ENCODE results near the gene PYY.
"Not testable (repeated sequence)": the region's sequence is repeated elsewhere in the genome, so short reads cannot be mapped to it uniquely, and the experiment has no call there.

Gene PYY

DNA sequence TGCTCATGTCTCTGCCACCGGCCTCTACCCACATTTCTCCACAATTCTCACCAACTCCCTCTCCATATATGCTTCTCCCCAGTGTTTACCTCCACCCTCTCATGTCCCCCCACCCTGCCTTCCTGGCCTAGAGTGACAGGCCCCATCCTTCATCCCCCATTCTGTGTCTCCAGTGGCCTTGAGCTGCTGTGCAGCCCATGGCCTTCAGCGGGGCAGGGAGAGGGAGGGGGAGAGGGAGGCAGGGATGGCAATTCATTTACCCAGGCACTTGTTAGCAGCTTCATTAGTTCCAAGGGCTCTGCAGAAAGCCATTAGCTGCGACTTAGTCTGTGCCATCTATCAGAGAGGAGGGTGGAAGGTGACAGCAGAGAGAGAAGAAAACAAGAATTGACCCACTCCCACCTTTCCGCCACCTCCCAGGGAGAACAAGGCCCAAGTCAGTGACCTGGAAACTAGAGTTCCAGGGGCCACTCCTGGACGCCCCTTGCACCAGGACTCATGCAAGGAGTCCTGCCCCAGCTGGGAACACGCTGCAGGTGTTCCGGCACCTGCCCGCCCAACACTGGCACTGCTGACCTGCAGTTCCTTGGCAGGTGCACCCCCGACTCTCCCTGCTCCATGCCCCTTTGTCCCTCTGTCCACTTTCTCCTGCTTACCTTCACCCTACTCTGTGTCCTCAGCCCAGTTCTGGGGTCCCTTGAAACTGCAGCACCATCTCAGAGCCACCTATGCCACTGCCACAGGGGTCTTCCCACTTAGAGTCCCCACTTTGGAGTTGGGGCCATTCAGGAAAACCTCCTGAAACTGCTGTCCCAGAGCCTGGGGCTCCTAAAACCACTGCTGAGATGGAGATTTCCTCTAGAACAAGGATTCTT lies 23.5 kb upstream of the PYY start:
- no peak for DNase-seq

DNA sequence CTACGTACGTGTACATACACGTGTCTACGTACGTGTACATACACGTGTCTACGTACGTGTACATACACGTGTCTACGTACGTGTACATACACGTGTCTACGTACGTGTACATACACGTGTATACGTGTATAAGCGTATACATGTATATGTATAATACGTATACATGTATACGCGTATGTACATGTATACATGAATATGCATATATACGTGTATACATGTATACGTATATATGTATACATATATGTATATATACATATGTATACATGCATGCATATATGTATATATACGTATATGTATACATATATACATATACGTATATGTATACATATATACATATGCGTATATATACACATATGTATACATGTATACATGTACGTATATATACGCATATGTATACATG lies 22.2 kb upstream of the PYY start:
- DNase-seq, result no peak

DNA sequence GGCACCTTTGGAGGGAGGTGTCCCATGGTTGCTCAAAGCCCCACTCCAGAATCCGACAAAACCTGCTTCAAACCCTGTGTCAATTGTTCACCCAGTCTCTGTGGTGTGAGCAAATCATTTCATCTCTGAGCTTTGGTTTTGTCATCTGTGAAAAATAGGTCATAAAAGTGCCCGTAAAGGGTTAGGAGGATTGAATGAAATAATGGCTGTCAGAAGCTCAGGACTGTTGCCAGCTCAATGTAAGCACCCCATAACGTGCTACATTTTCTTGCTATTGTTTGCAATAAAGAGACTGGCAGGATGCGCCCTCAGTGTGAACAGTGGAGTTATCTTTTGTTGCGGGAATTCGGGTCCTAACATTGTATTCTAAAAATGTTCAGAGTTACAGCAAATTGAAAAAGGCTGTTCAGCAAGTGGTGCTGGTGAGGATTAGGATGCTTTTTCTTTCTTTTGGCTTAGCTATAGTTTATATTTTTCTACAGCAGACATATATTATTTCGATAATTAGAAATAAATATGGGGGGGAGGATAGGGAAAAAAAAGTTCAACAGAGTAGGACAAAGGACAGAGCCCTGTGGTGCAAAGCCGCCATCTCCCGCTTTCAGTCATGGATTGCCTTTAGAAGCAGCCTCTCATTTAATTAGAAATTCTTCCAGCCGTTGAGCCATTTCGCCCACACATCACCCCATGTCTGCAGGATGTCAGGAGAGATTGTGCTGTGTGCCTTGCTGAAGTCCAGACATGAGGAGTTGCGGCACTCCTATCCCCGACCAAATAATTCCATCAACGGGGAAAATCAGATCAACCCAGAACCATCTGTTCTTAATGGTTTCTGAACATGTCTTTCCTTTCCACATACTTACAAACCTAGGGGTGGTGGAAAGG lies 20.9 kb upstream of the PYY start:
- no peak for DNase-seq

DNA sequence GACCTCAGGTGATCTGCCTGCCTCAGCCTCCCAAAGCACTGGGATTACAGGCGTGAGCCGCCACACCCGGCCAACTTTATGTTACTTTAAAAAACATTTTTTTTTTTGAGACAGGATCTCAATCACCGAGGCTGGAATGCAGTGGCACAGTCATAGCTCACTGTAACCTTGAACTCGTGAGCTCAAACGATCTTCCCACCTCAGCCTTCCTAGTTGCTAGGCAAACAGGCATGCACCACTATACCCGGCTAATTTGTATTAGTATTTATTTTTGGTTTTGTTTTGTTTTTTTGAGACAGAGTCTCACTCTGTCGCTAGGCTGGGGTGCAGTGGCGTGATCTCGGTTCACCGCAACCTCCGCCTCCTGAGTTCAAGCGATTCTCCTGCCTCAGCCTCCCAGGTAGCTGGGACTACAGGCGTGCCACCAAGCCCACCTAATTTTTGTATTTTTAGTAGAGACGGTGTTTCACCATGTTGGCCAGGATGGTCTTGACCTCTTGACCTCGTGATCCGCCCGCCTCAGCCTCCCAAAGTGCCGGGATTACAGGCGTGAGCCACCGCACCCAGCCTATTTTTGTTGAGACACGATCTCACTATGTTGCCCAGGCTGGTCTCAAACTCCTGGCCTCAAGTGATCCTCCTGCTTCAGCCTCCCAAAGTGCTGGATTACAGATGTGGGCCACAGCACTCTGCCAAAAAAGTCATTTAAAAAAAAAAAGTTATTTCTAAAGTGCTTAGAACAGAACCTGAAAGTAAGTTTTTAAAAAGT lies 18.9 kb upstream of the PYY start:
- DNase-seq, result not testable (repeated sequence)

DNA sequence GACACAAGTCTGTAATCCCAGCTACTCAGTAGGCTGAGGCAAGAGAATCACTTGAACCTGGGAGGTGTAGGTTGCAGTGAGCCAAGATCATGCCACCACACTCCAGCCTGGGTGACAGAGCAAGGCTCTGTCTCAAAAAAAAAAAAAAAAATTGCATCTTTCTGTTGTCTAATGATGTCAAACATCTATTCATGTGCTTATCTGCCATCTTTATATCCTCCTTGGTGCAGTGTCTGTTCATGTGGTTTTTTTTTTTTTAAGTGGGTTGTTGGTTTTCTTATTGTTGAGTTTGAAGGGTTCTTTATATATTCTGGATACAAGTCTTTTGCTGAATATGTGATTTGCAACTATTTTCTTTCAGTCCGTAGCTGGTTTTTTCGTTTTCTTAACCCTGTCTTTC lies 17.7 kb upstream of the PYY start:
- not testable (repeated sequence) for DNase-seq

DNA sequence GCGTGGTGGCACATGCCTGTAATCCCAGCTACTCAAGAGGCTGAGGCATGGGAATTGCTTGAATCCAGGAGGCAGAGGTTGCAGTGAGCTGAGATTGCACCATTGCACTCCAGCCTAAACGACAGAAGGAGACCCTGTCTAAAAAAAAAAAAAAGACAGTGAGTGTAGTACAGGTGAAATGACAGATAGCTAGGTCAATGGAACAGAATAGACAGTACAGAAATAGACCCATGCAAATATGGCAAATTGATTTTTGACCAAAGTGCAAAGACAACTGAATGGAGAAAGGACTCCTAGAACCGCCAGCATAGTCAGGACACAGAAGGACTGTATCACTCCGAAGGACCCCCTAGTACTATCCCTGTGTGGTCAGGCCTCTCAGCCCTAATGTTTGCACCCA lies 16.6 kb upstream of the PYY start:
- no peak for DNase-seq

DNA sequence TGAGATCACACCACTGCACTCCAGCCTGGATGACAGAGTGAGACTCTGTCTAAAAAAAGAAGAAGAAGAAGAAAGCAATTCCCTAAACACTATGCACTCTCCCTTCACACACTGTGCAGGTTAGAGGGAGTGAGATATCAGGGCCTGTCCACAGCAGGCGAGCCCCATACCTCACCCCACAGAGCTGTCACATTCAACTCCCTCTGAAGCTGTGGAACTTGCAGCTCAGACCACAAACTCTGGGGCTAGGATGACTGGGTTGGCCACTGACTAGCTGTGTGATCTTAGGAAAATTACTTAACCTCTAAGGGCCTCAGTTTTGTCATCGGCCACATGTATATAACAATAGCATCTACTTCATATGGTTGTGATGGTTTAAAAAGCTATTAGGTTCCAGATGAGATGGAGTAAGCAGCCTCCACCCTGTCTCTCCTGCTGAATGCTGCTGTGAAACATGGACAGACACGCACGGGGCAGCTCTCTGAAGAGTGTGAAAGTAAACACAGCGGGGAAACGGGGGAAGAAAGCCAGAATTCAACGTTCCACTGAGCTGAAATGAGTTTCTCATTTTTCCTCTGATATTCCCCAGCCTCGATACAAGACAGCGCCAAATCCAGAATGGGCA lies 13.6 kb upstream of the PYY start:
- DNase-seq, result no peak

DNA sequence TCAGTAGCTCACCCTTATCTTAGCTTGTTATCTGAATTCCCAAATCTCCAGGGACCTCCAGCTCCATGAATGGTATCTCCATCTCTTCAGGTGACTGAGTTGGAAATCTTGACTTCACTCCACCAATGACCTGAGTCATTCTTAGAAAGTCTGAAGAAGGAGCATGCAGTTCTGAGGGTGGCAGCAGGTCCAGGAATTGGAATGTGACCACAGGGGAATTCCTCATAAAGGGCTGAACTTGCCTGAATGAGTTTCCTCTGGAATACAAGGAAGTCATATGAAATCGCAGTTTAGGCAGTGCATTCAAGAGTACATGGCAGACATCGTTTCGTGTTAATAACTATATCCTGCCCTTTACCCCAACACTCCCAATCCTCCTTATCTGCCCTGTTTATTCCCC lies 12.5 kb upstream of the PYY start:
- no peak for DNase-seq

DNA sequence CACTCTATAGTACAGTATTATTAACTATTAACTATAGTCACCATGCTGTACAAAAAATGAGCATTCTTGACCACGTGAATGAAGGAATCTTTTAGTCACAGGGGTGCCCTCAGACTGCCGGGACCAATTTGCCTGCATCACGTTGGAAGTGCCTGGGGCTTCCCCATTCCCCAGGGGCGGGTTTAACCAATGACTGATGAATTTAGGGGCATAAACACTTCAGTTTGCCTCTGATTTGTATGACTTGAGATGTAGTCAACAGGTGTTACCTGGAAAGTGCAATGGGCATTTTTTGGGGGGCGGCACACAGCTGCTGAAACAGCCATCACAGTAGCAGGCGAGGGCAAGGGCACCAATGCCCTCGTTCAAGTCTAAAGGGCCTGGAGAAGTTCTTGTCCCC lies 8.7 kb upstream of the PYY start:
- no peak for DNase-seq

DNA sequence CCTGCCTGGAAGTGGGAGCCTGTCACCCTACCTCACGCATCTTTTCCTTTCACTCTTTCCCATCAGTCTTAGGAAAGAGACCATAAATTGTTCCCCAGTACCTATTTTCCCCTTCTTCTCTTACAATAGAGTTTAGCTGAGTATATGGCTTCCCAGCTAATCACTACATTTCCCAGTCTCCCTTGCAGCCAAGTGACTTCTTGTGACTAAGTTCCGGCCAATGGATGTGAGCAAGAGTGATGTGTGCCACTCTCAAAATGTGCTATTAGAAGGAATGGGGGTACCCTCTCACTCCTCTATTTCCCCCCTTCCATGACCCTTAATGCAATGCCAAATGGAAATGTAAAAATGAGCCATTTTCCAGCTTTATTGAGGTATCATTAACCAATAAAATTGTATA lies 8.2 kb upstream of the PYY start:
- no peak for DNase-seq

DNA sequence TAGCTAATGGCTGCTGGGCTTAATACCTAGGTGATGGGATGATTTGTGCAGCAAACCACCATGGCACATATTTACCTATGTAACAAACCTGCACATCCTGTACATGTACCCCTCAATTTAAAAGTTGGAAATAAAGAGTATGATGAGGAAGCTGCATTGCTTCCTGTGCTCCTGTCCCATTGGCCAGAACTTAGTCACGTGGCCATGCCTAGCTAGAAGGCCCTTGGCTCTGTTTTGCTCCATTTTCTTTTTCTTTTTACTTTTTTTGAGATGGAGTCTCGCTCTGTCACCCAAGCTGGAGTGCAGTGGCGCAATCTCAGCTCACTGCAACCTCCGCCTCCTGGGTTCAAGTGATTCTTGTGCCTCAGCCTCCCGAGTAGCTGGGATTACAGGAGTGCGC lies 7.6 kb upstream of the PYY start:
- not testable (repeated sequence) for DNase-seq

DNA sequence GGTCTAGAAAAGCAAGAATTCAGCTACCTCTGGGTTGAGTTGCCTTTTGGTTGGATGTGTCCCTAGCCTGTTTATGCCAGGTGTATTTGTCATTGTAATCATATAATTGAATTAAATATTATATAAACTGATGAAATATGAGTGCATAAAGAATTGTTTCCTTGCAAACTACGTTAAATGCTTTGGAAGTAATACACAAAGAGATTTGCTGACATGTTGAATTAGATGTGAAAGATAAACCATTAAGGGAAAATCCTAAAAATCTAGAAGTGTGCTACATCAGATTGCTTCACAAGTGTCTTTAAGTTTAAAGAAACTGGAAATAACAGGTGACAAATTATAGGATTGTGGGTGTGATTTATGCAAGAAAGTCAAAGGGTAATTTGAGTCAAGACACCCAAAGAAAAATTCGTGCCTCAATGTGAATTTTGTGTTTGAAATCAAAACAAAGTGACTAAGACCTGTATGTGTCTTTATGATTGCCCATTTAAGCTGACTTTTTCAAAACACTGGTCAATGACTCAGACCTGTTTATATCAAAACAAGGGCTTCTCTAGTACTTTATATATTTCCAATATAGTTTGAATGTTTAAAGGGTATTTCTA lies 5.1 kb upstream of the PYY start:
- no peak for DNase-seq

DNA sequence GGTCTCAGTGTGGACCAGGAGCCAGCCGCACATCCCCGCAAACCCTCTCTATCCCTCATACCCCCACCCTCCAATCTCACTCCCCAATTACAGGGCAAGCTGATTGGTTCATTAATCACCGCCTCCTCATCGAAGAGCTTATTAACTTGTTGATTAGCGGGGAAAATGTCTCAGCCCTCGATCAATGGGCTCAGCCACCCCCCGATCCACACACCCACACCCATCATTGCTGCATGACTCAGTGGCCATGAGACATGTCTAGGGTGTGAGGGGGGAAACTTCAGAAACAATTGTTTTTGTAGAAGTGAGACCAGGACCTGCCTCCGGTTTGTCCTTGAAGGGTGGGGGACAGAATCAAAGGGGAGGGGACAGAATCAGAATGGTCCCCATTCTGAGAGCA lies 2.5 kb upstream of the PYY start:
- DNase-seq, result no peak

DNA sequence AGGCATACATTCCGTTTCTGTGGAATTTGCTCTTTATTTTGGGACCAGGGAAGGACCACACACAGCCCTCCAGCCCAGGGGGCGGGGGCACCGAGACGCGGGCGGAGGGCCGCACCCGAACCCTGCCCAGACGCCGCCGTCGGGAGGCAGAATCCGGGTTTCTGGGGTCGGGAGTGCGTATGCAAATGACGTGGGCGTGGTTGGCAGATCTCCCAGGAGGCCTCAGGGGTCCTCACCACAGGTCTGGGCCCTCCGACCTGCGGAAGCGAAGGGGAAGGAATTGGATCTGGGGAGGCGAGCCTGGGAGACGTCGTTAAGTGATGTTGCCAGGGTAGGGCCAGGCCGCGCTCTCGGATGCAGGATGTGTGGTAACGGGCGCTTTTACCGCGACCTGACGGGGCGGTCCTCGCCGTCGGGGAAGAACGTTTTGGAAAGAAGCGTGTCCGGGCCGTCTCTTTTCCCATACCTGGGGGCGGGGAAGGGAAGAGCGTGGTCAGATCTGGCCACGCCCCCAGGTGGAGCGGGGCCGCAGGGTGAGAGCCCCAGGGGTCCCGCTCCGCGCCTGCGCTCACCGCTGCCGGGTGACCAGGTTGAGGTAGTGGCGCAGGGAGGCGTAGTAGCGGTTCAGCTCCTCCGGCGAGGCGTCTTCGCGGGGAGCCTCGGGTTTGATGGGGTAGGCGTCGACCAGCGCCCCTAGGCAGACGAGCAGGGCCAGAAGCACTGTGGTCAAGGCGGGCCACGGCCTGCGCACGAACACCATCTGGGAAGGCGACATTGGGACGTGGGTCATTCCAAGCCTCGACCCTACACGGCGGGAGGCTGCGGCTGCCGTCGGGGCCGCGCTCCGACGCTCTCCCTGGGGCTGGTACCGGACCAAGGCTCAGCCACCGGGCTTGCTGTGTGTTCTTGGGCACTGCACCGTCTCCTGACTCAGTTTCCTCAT lies 745 bp downstream of the PYY start:
- no peak for DNase-seq

DNA sequence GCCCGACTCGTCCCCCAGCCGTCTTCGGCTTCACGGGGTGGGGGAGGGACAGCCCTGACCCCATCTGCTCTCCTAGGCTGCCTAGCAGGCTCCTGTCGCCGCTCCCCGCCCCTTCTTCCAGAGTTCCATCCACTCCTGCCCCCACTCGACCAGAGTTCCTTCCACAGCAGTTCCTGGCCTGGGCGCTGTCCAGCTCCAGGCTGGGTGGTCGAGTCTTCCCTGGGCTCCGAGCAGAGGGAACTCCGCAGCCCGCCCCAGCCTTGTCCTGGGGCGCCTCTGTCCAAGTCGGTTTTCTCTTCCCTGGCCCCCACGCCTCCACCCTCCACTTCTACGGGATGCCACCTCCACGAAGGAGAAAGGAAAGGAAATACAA lies 1.4 kb downstream of the PYY start:
- no peak for DNase-seq

DNA sequence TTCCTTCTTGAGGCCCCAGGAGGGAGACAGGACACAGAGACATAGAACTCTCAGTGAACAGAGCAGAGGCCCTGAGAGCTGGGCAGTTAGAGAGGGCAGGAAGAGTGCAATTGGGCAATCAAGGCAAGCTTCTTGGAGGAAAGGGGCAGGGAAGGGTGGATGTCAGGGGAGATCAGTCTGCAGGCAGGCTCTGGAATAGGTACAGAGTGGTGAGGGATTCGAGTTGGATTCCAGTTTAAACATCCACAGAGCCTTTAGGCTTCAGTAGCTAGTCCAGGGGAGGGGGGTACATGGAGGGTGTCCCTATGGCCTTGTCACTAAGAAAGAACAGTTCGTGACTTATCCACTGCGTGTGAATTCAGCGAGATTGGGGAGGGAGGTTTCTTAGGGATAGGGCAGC lies 2.0 kb downstream of the PYY start:
- DNase-seq, result no peak

DNA sequence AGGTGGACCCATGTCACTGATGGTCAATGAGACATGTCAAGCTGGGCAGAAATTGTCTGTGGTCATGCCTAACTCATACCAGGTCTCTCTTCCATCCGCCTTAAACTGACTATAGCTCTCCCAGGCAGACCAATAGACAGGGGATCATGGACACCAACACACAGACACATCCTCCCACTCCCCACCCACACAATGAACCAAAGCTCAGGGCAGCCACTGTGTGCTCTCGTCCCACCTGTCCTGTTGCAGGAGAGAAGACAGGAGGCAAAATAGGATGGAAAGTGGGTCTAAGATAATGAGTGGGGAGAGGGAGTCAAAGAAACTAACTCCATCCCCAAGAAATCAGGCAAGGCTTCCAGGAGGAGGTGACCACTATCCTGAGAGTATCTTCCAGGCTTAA lies 3.2 kb downstream of the PYY start:
- no peak for DNase-seq

DNA sequence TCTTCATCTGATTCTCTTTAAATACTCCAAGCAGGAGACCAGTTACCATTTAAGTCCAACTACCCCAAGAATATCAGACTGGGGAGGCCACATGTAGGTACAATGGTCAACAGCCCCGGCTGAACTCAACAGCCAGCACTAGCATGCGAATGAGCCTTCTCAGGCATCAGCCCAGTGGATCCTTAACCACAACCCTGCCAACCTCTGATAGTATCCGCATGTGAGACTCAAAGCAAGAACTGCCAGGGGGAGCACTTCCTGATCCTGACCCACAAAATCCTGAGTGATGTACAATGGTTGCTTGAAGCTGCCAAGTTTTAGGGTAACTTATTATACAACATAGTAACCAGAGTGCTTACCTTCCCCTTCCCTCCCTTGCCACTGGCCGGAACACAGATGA lies 4.0 kb downstream of the PYY start:
- DNase-seq, result no peak

DNA sequence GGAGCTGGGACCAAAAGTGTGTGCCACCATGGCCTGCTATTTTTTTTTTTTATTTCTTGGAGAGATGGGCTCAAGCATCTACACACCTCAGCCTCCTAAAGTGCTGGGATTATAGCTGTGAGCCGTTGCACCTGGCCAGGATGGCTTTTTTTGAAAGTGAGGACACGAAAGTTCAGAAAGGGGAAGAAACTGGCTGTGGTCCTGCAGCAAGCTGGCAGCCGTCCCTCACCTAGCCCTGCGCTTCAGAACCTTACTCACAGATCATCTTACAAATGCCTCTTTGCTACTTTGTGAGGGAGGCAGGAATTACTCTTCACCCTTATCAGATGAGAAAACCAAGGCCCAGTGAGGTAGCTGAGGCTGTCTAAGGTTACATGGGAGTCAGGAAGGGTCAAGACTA lies 7.0 kb downstream of the PYY start:
- DNase-seq, result no peak

DNA sequence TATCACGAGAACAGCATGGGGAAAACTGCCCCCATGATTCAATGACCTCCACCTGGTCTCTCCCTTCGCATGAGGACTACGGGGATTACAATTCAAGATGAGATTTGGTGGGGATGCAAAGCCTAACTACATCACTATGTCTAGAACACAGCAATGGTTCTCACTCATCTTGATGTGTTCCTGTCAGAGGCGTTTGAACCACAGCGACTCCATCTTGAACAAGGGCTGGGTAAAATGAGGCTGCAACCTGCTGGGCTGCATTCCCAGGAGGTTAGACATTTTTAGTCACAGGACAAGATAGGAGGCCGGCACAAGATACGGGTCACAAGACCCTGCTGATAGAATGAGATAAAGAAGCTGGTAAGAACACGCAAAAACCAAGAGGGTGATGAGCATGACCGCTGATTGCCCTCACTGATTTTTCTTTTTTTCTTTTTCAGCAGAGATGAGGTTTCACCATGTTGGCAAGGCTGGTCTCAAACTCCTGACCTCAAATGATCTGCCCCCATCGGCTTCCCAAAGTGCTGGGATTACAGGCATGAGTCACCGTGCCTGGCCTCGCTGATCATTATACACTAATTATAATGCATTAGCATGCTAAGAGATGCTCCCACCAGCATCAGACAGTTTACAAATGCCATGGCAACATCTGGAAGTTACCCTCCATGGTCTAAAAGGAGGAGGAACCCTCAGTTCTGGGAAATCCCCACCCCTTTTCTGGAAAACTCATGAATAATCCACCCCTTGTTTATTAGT lies 8.5 kb downstream of the PYY start:
- DNase-seq, result no peak
